NCI-H510A treated with DMSO at 0.1 percent for 48 hours (cell line): ENCODE results near the gene PRDM15.
A peak's percentile ranks its signal among the peaks of the same experiment; 100 is the strongest.

ENCODE experiments used
- DNase-seq: peaks from one replicate; lab custom pipeline; 2025; lab: John Stamatoyannopoulos, UW

The PRDM15 gene

DNA sequence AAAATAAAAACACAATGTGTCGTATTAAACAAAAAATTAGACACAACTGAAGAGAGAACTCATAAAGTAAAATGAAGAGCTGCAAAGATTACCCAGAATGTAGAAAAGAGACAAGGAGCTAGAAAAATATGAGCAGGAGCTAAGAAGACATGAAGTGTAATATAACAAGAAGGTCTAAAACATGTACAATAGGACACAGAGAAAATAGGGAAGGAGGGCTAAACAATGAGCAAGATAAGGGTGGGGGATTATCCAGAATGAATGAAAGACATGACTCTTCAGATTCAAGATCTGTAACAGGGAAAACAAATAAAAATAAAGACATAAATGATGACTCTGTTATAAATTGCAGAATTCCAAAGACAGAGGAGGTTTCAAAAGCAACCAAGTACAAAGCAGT, 38.3 kb downstream of the PRDM15 start:
- DNase-seq, result no peak

DNA sequence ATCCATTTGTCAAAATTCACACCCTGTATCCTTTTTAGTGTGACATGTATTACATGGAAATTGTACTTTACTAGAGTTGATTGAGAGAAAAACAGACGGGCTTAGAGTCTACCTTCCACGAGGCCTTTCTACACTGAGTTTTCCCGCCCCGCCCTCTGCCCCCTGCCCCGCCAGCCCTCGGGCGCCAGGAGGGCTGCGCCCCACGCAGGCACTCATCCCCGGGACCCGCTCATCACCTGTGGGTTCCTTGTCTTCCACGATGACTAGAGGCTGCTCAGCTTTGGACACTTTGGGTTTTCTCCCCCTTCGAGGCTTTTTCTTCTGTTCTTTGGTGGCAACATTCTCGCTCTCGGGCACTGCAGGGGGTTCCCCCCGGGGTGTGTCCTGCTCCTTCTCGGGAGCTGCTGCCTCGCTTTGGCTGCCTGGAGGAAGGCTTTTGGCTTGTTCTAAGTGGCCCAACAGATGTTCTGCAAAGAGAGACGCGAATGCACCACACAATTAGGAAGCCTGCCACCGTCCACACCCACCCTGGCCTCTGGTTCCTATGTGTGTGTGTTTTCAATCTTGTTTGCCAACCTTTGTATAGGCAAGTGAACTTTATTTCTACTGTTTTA, 39.6 kb downstream of the PRDM15 start:
- no peak for DNase-seq

DNA sequence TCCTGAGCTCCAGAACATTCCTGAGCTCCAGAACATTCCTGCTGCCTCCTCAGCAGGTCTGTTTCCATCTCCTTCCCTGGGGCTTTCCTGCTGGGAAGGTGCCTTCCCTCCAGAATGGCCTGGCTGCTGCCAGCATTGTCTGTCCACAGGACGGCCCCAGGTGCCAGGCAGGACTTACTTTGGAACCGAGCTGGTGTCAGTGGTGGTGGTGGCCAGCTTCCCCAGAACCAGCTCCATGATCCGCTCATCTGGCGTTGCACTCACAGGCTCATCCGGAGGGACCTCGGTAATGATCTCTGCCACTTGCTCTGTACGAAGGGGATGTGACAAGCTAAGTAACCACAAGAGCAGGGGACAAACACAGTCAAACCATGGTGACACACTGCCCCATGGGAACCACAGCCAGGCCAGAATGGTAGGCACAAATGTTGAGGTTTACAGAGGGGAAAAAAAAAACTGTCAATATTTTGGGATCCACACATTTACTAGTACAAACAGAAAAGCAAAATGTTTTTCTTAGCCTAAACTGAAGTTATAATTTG, 41.3 kb downstream of the PRDM15 start:
- no peak for DNase-seq

DNA sequence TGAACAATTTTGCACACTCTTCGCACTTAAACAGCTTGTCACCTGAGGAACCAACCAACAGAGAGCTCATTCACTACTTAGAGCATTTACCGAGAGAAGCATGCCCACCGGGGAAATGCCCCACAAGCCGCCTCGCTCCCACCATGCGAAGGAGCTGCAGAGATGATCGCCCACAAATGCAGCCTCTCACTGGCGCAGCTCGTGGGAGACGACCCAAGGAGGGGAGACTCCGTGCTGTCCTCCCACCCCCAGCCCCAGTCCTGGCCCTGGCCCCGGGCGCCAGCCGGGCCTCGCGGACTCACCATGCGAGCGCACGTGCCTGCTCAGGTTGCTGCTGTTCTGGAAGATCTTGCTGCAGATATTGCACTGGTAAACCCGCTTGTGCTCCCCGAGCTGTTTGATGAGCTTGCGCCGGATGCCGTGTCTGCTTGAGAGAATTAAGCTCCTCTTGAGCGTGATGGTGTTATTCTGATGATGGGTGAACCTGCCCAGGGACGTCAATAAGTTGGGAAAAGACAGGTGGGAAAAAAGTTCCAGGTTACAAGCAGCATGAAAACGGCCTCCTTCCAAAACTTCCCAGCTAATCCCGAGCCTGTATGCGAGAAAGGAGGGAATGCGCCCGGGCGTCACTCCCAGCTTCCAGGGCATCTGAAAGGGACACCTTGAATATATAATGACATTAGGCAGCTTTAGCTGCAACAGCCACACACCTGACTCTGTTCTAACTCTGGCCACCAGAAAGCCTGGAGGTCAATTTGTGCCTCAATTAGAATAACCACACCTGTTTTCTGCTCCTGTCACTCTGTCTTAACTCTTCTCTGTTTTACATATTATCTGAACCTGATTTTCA, 42.8 kb downstream of the PRDM15 start:
- no peak for DNase-seq

DNA sequence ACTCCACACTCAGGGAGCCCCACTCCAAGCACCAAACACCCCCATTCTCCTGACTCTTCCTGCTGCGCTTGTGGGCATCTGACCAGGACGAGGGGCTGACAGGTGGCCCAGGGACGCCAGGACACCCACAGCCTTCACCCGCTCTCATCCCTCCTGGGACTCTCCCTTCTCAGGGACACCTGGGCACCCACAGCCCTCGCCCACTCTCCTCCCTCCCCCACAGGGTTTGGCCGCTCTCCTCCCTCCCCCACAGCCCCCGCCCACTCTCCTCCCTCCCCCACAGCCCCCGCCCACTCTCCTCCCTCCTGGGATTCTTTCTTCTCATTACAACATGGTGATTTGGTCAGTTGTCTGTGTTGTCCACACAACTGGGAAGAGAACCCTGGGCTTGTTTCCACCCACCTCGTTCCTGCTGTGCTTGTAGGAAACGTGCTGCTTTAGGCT, 43.4 kb downstream of the PRDM15 start:
- DNase-seq, result no peak

DNA sequence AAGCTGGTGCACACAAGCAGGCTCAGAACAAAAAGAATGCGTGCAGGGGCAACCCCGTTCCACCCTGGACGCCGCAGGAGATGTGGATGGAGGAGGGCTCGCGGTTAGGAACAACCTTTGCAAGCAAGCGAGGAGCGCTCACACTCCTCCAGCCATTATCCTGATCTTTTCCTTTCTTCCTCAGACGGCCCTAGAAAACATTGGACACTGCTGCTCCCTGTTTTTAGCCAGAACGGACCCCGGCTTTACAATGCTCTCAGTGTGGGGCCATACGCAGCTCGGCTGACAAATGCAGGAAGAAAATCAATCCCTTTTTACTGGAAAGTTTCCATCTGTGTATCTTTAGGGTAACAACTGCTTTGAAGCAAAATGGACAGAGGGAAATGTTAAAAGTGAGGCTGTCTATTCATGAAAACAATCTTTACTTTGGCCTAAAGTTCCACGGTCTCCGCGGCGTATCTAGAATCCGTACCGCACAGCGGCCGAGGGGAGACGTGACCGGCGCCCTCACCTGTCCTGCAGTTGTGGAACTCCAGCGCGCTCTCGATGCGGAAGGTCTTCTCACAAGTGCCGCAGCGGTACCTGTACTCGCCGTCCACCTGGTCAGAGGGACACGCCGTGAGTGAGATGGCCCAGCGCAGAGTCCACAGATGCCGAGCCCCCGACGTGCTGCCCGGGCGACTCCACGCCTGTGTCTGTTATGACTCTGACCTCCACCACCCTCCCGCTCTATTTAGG, 44.0 kb downstream of the PRDM15 start:
- no peak for DNase-seq

DNA sequence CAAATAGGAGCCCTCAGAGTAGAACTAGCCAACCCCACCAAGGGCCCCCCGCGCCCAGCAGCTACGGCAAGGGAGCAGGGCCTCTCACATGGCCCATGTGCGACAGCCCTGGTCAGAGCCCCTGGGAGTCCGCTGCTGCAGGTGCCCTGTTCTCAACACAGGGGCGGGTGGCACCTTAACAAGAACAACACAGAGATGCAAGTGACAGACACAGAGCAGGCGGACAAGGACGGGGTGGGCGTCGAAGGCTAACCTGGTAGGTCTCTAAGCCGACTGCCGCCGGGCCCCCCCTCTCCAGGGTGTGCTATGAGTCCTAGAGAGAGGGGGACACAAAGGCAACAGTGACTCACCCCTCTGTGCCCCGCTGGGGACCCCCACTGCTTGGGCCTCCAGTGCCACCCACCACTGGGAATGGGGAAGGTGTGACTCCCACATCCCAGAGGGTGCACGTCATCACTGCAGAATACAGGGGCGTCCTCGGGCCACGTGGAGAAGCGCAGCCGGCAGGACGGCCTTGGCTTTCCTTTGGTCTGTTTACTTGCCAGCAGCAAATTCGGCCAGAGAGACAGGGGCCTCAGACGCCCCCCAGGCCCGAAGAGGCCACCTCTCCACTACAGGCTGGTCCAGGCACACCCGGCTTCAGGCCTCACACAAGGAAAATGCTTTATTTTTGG, 44.8 kb downstream of the PRDM15 start:
- no peak for DNase-seq

DNA sequence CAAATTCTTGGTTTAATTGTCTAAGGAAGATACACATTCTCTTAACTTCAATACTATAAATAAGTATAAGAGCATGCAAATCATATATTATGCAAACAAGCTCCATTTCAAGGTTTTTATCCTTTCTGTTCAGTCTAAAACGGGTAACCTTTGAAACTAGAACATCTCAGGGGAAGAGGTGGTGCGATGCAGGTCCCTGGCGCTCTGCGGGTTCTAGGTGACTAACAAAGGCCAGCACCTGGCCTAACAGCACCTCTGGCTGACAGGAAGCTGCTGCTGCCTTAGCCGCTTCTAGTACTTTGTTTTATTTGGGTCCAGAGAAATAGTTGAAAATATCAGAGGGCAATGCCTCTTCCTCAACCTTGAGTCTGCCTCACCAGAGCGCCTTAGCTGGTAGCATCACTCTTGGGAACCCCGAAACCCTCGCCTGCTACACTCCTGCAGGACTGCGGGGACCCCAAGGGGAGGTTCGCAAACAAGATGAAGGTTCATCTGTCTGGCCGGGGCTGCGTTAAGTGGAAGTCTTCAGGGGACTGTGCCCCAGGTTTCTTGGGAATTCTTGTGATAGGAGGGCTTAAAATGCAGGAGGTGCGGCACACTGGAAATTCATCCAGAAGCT, 45.5 kb downstream of the PRDM15 start:
- DNase-seq, result no peak

DNA sequence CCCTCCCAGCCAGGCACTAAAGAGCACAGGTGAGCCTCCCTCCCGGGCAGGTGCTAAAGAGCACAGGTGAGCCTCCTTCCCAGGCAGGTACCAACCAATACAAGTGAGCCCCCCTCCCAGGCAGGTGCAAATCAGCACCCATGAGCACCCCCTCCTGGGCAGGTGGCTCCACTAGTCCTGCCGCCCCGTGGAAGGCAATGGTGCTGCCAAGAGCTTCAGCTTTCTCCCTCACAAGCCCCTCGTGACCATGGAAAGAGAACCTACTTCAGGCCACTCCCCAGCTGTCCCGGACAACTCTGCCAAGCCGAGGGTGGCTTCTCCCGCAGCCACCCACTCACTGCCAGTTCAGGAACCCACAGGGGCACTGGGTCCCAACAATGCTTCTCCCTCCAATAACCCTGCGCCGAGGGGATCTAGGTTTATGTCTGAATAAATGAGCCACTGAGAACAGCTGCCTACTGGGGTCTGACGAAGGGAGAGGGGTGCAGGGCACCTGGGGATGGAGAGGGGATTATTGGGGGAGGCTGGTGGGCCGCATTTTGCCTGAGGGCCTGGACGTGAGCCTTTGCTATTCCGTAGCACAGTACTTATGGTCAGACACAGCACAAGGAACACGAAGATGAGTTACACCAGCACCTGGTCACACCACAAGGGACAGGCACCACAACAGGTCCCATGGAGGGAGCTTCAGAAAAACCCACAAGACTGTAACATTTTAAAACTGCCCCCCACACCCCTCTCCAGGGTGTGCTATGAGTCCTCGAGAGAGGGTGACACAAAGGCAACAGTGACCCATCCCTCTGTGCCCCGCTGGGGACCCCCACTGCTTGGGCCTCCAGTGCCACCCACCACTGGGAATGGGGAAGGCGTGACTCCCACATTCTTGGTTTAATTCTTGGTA, 46.3 kb downstream of the PRDM15 start:
- DNase-seq, result peak; percentile 48

DNA sequence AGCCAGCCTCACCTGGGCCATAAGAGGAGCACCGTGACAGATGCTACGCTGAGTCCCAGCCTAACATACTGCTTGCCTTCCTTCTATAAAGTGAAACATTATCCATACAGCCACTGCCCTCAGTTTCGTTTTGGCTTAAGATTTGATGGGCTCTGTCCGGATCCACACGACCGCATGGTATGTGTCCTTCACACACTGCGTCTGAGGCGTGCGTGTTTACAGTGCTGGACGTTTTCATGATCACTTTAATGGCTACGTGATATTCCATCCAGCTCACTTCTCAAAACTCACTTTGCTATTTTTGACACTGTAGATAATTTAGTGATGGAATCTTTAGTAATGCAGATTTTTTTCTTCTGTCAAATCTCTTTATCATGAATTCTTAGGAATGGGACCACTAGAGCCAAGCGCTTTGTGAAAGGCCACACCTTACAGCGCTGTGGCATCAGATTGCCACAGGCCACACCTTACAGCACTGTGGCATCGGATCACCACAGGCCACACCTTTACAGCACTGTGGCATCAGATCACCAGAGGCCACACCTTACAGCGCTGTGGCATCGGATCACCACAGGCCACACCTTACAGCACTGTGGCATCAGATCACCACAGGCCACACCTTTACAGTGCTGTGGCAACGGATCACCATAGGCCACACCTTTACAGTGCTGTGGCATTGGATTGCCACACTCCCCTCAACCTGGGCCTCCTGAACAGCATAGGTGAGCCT, 47.1 kb downstream of the PRDM15 start:
- DNase-seq, result no peak

DNA sequence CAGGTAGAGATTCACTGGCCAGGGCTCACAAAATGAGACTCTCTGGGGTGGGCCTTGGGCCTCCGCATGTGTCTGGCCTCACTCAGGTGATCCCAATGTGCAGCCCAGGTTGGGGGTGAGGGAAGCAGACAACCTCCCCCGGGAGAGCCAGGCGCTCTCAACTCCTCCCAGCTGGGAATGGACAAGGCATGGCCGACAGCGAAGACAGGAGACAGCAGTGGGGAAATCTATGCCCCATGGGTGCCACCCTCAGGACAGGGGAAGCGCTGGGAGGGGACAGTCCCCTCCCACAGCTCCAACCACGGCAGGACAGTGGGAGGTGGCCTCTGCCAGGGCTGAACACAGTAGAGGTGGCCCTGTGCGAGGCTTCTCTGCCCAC, 47.7 kb downstream of the PRDM15 start:
- no peak for DNase-seq

DNA sequence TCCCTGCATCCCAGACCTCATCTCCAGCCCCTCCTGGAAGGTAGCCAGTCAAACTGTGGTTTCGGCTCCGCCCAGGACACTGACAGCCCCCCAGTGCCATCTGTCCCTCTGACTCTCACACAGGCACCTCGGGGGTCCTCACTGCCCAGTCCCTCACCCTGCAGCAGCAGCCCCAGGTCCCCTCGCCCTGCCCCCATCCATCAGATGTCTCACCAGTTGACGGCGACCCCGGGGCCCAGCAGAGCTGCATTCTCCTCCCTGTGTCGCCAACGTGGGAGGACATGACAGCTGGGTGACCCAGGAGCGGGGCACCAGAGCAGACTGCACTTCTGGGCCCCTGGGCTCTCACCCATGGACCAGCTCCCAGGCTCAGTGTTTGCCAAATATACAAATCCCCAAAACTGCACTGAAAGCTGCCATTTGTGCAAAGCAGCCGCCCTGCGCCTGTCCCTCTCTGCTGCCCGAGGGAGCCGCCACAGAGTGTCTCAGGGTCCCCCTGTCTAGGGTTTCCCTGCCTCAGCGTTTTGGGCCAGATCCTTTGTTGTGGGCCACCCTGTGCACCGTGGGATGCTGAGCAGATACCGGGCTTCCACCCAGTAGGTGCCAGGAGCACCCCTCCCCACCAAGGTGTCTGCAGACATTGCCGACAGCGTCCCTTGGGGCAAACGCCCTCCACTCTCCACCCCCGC, 48.2 kb downstream of the PRDM15 start:
- DNase-seq, result no peak

DNA sequence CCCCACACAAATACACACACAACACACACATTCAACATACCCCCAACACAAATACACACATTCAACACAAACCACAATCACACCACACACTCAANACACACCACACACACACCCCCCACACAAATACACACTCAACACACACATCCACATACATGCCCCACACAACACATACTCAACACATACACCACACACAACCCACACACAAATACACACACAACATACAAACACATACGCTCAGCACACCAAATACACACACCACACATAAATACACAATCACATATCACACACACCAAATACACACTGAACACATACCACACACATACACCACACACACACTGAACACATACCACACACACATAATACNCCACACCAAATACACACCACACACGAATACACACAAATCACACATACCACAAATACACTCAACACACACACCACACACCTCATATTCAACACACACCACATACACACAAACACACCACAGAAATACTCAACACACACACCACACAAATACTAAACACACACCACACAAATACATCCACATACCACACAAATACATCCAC, 48.9 kb downstream of the PRDM15 start:
- no peak for DNase-seq

DNA sequence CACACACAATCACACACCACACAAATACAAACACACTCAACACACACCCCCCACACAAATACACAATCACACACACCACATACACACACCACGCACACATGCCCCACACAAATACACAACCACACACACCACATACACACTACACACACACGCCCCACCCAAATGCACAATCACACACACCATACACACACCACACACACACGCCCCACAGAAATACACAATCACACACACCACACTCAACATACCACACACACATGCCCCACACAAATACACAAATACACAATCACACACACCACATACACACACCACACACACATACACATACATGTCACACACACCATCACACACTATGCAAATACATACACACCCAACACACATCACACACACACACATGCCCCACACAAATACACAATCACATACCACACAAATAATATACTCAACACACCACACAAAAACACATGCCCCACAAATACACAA, 50.2 kb downstream of the PRDM15 start:
- no peak for DNase-seq

DNA sequence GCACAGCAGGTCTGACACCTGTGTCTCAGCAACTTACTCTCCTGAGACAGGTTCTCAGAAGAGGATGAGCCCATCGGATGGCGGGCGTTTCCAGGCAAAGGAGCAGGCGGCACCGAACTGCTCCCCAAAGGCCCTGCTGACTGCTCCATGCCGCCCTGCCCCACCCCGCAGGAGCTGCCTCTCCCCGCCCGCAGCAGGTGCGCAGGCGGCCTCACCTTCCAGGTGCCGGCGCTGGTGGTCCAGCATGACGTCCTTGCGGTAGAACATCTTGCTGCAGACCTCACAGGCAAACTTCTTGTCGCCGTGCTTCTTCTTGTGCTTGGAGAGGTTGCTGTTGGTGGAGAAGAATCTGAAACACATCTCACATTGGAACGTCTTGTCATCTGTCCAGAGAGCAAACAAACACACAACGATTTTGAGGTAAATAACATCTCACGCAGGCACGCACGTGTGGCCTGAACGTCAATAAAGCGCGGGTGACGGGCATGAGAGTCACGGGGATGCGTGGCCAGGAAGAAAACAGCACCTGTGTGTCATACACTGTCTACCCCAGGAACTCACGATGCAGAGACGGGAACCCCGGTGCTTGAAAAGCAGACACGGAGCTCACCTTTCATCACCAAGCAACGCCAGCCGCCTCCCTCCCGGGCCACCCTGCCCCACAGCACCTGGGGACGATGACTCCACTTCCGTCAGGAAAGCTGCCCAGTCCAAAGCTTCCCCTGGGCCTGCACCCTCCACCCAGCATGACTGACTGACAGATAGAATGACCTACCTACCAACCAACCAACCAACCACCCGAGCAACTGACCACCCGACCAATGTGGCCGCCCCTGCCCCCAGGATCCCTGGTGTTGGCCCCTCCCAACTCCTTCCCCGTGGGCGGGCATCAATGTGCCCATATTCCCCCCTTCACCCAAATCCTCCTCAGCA, 50.9 kb downstream of the PRDM15 start:
- DNase-seq, result peak; percentile 89

DNA sequence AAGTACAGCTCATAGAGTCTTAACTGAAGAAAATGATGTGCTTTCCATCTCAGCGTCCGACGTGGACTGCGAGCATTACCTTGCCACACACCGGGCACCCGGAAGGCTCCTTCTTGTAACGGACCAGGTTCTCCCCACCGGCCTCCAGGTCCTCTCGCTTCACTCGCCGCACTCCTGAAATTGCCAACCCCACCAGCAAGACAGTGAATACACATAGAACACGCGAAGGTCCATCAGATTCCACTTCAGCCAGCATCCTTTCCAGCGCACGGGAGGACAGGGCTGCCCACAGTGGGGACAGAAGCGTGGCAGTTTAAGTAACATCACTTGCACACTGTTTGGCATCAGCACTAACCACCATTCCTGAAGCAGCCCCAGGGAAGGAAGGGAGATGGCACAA, 53.3 kb downstream of the PRDM15 start:
- DNase-seq, result no peak

DNA sequence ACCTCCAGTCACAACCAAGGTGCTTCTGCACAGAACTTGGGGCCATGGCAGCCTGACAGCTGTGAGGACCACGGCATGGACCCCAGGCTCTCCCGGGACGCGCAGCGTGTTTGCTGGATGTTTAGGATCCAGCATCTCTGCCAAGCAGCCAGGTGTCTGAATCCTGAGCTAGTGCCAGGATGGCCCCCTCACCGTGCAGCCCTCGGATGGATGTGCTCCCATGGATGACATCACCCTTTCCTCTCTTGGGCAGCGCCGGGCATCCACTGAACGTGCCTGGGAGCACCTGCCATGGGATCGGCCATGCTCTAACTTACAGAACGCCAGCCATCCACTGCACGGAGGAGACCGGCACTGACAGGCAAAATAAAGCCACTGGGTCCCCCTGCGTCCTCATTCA, 53.9 kb downstream of the PRDM15 start:
- peak; percentile 28 for DNase-seq
